SH-SY5Y (cell line): ENCODE results near the gene TADA3.

ENCODE experiments used
- GATA2 ChIP-seq: IDR thresholded peaks from 2 replicates; pipeline ENCODE4 v1.6.1; 2011; ENCODE audit warnings: mild to moderate bottlenecking, low read depth, low read length
- GATA3 ChIP-seq: IDR thresholded peaks from 2 replicates; pipeline ENCODE4 v1.6.1; 2011; ENCODE audit warnings: low read depth, mild to moderate bottlenecking, low read length, moderate library complexity

GRCh38 chr3:9779721-9780457 lies 12.4 kb downstream of the TADA3 start:
- TF ChIP-seq GATA2 (no peak), GATA3 (no peak)
